HS-5 (cell line): ENCODE results near the gene TXNL4B.

Source experiments
- DNase-seq: peaks from one replicate; pipeline ENCODE4 v3.0.0-alpha.2; 2012; ENCODE audit warnings: low read depth

The TXNL4B gene

DNA sequence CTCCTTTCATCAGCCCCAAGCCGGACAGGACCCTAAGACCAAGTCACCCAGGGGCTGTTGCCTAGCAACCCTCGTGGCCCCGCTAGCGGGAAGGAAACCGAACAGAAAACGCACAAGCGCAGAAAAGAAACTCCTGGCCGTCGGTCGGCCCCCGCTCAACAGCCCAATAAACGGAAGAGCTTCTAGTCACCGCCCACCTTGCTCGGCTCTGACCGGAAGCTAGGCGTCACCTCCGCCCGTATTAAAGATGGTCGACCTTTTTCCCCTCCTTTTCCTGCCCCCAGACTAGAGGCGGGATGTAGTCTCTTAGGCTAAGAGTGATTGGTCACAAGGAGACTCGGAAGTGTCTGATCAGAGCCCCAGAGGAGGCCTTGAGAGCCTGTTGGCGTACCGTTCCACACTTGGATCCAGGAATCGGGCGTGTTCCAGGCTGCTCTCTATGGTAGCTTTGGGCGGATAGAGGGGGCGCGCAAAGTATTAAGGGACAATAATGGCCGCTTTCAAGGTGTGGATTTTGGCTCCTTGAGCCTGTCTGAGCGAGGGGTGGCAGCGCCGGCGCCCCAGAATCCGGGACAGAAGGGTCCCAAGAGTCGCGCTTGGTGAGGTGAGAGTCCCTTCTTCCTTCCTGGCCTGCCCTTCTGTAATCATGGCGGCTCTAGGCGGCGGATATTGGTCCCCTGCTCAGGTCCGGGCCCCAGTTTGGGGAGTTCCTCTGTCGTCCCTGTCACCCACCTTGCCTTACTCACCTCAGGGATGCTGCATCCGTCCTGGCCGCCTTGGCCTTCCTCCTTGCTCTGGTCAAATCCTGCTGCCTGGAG lies at the start of gene TXNL4B, which contains the start of gene DHX38:
TXNL4B (minus strand) TSS at position 173 of the 818 bp plus-strand sequence. CDS start 2,871 bp downstream, outside the sequence.
DHX38 (plus strand) TSS at position 400 of the 818 bp plus-strand sequence. CDS start 2,311 bp downstream, outside the sequence.
- peak; percentile 98 for DNase-seq

DNA sequence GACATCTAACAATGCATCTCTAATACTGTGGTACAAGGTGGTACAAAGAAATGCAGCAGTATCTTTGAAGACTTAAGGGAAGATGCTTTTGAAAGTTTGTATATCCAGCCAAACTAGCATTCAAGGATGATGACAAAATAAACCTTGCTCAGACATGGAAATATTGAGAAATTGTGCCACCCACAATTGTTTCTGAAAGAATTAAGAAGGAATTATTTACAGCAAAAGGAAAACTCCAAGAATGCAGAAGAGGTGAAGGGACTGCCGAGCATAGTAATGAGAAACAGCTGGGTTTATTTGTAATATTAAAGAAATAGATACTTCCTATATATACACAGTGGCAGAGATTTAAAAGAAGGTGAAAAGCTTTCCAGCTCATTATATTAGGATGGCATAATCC lies 49.1 kb upstream of the TXNL4B start:
- no peak for DNase-seq

DNA sequence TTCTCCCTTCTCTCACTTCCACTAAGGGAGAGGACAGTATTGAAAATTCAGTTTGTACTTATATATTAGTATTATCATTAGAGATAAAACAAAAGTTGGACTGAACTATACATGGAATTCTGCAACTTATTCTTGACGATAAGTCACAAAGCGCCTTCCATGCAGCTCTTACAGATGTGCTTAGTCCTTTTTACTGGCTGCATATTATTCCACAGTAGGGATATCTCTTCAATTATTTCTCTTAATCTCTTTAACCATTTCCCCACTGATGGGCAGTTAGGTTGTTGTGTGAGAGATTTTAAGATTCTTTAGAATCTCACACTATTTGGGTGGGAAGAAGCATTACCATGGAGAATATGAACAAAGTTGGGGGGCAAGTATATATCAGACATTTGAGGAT lies 46.5 kb upstream of the TXNL4B start:
- DNase-seq, result no peak

DNA sequence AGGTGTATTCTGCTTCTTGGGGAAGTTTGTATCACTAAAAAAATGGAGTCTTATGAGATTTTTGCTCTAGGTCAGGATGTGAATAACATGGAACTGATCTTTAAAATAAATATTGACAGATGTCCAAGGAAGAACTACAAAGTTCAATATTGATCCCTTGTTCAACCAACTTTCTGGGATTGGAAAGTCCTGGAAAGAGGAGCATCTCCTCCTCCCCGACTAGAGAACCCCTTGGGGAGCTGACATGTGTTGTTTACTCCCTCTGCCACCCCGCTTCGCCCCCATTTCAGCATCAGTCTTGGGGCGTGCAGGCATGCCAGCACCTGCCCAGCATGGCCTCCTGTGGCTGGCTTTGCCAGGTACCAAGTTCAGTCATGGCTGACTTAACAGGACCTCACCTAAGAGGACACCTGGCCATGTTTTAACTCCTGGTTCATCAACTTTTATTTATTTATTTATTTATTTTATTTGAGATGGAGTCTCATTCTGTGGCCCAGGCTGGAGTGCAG lies 44.7 kb upstream of the TXNL4B start:
- DNase-seq, result no peak

DNA sequence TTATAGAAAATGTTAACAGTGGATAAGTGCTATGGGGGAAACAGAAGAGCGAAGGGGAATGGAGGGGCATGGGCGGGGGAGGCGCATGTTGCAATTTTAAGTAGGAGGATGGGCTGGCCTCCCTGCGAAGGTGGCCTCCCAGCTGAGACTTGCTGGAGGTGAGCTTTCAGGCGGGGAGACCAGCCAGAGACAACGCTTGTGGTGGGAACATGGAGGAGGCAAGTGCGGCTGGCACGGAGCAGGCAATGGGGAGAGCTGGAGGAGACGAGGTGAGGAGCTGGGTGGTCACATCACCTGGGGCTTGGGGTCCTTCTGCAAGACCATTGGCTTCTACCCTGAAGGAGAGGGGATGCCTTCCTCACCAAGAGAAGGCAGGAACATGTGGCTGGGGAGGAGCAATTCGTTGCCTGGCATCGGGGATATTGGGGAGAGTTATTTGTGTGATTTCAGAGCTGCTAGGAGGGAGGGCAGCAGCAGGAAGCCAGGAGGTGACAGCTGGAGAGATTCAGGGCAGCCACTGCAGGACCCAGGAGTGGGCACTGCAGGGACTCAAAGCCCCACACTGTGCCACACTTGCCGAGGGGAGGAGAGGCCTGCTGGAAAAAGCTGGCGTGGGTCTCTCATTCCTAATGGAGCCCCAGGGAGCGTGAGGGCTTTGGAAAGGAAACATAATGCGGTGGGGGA lies 44.1 kb upstream of the TXNL4B start:
- DNase-seq, result no peak

DNA sequence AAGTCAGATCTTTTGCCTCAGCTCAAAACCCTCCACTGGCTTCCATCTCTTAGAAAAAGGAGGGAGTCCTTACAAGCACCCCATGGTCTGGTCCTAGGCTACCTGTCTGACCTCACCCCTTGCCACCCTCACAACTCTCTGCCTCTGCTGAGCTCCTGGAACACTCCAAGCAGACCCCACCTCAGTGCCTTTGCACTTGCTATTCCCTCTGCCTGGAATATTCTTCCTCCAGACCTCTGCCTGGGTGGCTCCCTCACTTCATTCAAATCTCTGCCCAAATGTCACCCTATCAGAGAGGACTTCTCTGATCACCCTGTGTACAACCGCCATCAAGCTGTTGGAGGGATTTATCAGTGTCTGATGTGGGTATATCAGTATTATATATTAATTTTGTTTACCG lies 41.1 kb upstream of the TXNL4B start:
- DNase-seq, result no peak

DNA sequence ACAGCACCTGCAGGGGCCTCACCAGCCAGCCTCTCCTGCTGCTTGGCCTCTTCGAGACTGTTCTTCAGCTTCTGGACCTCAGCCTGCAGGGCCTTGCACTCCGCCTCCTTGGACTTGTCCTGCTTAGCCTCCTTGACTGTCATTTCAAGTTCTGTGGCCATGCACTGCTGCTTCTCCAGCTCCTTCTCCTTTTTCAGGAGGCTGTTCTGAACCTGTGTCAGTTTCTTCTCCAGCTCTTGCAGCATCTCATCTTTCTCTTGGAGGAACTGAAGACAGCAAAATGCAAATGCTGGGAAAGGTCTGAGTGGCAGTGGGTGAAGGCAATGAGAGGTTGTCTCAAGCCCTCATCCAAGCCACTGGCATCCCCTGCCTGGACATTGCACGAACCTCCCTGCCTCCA lies 39.3 kb upstream of the TXNL4B start:
- no peak for DNase-seq

DNA sequence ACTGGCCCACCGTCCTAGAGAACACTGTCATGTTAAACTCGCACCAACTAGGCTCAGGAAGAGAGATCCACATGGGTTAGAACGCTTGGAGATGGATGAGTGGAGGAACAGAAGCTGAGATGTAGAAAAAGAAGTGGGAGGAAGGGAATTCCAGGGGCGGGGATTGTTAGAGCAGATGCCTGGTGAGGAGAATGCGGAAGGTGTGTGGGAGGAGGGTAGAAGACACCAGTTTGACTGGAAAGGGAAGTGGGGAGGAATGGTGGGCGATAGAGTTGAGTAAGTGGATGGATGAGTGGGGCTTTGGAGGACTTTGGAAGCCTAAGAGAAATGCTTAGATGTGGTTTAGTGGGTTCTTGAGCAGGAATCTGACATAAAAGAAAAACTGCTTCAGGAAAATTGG lies 37.6 kb upstream of the TXNL4B start:
- no peak for DNase-seq

DNA sequence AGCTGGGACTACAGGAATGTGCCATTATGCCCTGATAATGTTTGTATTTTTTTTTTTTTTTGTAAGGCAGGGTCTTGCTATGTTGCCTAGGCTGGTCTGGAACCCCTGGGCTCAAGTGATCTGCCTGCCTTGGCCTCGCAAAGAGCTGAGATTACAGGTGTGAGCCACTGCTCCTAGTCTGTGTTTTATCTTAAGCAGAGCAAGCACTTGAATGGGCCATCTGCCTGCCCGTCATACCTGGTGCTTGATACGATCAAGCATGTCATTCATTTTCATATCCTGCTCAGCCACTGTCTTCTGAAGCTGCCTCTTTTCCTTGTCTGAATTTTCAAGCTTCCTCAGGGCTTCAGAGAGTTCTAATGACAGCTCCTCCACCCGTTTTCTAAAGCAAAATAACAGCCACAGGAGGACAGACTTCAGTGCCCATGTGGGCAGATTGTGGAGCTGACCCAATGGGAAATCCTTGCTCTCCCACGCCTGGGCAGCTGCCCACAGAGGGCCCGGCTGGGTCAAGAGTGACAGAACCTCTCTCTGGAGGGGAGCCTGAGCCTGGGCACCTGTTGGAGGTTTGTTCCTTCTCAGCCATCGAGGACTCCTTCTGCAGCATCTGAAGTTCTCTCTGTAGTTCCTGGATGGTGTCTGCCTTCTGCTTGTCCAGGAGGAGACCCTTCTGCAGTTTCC lies 36.7 kb upstream of the TXNL4B start:
- no peak for DNase-seq

DNA sequence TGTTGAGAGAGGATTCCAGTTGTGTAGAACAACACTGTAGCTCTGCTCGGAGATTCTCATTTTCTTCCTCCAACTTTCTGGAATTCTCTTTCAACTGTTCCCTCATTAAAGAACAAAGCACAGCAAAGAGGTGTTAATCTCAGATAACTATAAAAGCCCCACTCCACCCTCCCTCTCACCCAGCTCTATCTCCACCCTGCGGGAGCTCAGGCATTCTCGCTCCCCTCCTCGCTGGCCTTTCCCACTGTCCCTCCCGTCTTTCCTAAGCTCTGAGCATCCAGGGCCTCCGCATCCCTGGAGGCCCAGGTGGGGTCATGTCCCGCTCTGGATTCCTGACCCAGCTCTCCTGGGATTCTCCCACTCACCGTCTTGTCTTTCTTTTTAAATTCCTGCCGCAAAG lies 35.3 kb upstream of the TXNL4B start:
- DNase-seq, result no peak

DNA sequence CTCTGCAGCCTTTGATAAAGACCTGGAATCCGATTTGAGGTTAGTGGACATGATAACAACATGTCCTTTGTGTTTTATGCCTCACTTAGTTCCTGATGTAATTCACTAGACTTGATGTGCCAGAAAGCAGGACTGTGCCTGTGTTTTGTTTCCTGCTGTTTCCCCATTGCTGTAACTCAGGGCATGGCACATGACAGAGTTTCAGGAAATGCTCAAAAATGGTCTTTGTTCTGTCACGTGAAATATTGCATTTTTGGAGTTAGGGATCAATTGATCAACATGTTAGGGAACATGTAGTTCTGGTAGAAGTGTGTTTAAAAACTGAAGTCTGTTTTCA lies 33.0 kb upstream of the TXNL4B start:
- no peak for DNase-seq

DNA sequence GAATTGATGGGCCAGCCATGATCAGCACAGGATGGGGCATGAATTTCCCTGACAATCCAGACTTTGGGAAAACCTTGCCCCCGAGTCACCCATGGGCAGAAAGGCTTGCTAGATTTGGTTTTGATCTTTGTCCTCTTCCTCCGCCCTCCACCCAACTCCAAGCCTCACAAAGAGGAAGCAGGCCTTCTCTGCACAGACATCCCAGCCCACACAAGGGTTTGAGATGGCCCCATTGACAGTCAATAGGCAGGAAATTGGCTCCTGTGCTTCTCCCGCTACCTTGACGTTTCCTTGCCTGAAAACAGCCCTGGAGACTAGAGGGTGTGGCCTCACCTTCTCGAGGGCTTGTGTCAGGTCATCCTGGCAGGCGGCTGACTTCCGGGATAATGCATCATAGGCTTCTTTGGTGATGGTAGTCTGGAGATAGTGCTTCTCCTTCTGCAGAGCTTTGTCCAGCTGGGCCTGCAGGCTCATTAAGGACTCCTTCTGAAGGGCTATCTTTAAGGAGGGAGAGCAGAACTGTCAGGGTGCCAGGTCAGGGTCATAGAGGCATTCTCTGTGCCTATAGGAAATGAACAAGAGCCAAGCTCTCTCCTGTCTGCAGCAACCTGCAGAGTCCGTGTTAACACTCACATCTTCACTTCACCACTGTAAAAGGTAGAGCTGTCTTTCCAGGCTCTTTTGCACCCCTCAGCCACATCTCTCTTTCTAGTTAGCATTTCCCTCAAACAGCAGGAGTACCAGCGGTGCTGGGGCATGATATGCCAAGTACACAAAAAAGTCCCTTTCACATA lies 32.4 kb upstream of the TXNL4B start:
- DNase-seq, result no peak

DNA sequence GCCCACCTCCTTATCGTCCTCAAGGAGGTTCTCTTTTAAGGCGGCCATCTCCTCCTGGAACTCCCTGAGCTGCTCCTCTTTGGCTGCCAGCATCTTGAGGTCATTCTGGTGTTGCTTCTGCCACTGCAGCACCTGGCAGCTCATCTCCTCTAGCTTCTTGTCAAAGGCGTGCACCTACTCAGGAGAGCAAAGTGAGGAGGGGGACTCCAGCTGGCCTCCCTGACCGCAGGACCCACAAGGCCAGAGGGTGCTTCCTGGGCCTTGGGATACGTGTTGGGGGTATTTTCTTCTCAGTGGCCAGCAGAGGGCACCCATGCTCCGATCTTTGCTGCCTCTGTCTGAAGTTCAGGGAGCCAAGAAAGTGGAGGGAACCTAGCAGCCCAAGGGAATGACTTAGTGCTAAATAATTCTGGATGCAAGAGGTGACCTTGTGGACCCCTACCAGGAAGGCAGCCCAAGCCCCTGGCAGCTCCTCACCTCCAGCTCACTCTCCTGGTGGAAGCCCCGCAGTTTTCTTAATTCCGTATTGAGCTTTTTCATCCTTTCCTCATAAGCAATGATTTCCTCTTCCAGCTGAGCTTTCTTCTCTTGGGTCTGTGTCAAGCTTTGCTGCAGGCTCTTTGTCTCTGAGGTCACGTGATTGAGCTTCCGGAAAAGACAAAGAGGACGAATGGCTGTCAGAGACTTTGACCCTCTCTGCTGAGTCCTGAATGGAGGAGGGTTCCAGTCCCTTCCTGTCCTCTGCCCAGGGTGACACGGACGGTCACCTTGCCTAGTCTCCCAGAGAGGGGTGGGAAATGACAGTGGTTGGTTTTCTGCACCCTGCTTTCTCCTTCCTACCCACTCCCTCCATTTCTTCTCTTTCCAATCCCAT lies 31.6 kb upstream of the TXNL4B start:
- DNase-seq, result peak; percentile 39

DNA sequence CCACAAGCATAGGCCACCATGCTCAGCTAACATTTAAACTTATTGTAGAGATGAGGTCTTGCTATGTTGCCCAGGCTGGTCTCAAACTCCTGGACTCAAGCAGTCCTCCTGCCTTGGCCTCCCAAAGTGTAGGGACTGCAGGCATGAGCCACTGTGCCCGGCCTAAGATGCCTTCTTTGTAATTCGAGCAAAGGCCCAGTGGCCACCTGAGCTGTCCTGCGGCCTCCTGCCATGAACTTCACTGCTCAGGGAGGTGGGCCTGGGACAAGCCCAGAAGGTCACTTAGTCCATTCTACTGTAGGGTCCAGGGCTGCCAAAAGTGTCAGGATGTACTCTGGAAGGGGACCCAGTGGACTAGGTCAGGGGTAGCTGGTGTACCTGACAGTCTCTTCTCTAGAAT lies 30.7 kb upstream of the TXNL4B start:
- DNase-seq, result no peak

DNA sequence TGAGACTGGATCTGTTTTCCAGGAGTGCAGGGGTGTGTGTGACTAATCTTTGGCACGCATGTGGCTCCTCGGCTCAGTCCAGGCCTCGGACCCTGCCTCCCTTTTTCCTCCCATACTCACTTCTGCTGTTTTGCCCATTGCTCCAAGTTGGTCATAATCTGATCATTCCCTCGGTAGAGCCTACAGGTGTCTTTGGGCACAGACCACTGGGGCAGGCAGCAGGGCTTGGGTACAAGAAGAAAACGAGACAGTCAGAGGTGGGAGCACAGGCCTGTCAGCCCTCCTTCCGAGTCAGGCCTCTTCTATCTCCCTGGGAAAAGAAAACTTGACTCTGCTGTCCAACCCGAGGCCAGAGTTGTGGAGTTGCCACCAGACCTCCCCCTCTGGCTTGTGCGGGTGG lies 30.0 kb upstream of the TXNL4B start:
- DNase-seq, result no peak

DNA sequence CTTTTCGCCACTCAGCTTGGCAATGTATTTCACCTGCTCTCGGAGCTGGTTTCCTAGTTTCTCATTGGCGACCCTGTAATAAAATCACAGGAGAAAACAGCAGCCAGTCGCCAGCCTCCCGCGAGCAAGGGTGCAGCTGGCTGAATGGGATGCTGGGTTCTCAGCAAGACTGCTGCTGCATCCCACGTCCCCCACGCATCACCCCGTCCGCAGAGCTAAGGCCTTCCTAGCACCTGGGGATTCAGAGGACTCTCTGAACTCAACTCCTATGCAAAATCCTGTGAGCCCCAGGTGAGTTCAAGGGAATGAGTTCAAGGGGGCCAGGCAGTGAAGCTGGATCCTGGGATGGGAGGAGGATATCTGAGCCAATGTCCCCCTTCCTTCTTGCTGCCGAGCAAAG lies 29.5 kb upstream of the TXNL4B start:
- DNase-seq, result no peak

DNA sequence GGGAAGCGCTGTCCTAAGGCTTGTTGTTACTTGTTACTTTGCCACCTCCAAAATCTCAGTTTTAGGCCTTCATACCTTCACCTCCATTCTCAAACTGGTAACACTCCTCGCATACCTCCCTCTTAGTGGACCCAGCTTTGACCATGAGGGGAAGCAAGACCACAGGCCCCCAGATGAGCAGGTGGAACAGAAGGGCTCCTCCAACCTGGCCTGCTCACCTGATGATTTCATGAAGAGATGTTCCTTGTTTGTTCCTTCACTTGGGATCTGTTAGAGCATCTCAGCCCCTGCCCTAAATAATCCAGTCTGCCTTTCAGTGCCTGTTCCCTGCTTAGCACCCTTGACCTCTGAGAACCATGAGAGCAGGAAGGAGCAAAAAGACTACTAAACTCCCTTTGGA lies 28.9 kb upstream of the TXNL4B start:
- no peak for DNase-seq

DNA sequence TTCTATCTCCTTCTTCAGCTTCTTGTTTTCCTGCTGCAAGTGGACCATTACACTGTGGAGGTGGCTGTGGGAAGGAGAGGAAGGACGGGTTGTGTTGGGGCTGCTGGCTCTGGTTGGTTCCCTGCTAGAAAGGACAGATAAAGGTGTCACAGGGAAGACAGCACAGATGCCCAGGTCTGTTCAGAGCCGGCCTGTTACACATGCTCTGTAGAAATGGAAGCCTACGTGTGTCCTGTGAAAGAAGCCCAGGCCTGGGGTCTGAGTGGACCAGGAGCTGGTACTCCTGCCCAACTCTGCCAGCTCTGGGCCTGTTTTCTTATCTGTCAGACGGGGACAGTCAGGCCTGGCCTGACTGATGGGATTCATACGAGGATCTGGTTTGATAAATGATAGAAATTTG lies 26.6 kb upstream of the TXNL4B start:
- DNase-seq, result no peak

DNA sequence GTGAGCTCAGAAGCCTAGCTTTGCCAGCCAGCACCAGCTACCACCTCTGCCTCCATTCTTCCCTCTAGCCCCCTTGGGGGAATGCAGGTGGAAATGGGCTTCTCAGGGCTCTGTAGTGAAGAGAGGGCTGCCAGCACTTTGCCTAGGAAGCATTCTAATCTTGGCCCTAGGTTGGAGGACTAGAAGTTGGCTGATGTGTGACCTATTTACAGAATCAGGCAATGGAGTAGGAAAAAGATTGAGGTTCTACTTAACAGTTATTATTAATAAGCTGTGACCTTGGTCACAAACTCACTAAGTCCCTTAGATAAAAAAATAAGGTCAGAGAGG lies 20.2 kb upstream of the TXNL4B start:
- no peak for DNase-seq

DNA sequence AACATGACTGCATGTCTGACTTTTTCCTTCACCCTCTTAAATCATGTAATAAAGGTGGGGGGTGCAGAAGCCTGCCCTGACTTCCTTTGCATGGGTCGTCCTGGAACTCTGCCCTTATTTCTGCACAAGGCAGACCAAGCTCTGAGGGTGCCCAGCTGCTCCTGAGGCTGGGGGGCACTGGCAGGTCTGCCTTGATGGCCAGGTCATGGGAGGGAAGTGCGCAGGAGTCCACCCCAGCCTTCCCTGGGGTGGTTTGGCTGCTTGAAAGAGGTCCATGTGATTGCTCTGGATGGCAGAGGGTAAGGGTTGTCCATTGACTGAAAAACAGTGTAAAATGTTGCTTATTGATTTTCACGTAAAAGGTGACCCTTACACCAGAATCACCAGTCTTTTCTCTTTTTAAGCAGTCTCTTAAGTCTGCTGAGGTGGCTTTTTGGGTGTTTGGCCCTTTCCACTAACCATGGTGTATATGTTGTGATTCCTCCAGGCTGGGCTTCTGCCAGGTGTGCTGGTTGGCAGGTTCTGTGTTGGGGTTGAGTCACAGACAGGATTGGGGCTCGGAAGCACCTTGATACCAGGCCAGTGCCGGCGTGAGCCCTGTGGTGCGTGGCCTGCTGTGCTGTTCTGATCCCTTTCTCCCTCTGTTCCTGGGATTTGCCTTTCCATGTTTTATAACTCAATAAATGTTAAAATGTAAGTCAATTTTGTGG lies 19.6 kb upstream of the TXNL4B start:
- no peak for DNase-seq

DNA sequence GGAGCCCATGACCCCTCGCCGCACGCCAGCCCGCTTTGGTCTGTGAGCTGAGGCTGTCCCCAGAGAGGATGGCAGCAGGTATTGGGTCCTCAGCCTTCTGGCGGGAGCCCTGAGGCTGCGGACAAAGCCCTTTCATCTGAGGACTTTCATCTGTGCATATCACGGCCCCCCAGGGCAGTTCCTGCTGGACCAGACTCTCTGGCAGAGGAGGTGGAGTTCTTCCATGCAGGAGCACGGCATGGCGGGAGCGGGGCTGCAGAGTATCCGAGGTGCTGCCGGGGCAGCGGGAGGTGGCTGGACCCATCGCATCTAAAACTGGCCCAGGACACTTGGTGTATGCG lies 19.0 kb upstream of the TXNL4B start:
- DNase-seq, result no peak
